ENCODE results near the gene BRINP3.

BRINP3 gene

GRCh38 chr1:190179817-190180216 is 297.8 kb downstream of the BRINP3 start:
- H2BK5ac ChIP-seq (ENCODE audit: low read depth, low read length, poor library complexity, severe bottlenecking) = no peak overlapping the region
- no peak overlapping the region for H3K27ac ChIP-seq (ENCODE audit: low read length, poor library complexity, severe bottlenecking)
- no peak overlapping the region for H3K14ac ChIP-seq (ENCODE audit: low read length in 2 of 2)
- DNase-seq = peak; percentile 19
- no peak overlapping the region for H3K4ac ChIP-seq (ENCODE audit: low read depth in 1 of 2, low read length in 2 of 2)
- H3K9ac ChIP-seq (ENCODE audit: low read length) = no peak overlapping the region
- H3K9me3 ChIP-seq (ENCODE audit: control insufficient read depth, low read length) = peaks cover 3% of the 10 kb centered on the region
- H2BK15ac ChIP-seq (ENCODE audit: low read depth, poor library complexity, severe bottlenecking) = no peak overlapping the region
- H2BK12ac ChIP-seq (ENCODE audit: low read length in 2 of 2) = no peak overlapping the region
- no peaks in the 10 kb centered on the region for H3K4me1 ChIP-seq (ENCODE audit: control insufficient read depth, insufficient read depth, low read depth, low read length)
- no peaks in the 10 kb centered on the region for H3K79me1 ChIP-seq (replicated peaks; ENCODE audit: low read length, poor library complexity, severe bottlenecking)
- H3K18ac ChIP-seq (ENCODE audit: low read depth in 1 of 2, low read length in 2 of 2) = no peak overlapping the region
- WGBS = 36% methylated on average over 3 of the region's 3 CpGs
- H4K91ac ChIP-seq (ENCODE audit: low read length) = no peak overlapping the region
- no peak overlapping the region for H2AFZ ChIP-seq (ENCODE audit: low read depth, low read length)
- no peaks in the 10 kb centered on the region for H3K27me3 ChIP-seq (ENCODE audit: control insufficient read depth in 1 of 2, insufficient read depth in 1 of 2, low read length in 2 of 2)
- no peaks in the 10 kb centered on the region for H3K36me3 ChIP-seq (ENCODE audit: control insufficient read depth in 1 of 2, insufficient read depth in 2 of 2, low read depth in 1 of 2, low read length in 2 of 2)
- H2AK5ac ChIP-seq (ENCODE audit: low read length, severe bottlenecking) = no peak overlapping the region
- no peak overlapping the region for H3K23ac ChIP-seq (ENCODE audit: low read length in 2 of 2)
- no peak overlapping the region for H3K4me3 ChIP-seq (ENCODE audit: insufficient read depth in 1 of 2, low read depth in 1 of 2, low read length in 2 of 2)
- no peak overlapping the region for H3K4me2 ChIP-seq (ENCODE audit: low read length, poor library complexity, severe bottlenecking)
- H4K8ac ChIP-seq (ENCODE audit: low read length) = no peak overlapping the region
- H2BK120ac ChIP-seq (ENCODE audit: low read depth, low read length) = no peak overlapping the region

DNA sequence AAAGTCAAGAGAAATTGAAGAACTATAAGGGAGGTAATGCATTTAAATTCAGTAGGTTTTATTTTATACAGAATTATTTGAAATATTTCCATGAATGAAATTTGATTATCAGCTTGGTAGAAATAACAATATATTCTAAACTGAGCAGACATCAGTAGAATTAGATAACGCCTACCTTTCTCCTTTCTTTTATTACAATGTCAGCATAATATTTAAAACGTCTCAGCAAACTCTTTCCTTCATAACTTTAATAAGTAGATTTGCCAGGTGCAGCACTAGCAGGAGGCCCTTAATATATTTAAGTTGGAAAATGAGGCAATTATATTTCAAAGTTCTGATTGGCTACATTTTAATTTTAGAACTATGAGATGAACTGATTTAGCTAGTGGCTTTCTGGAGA is 298.8 kb downstream of the BRINP3 start:
- Histone ChIP-seq H2AFZ (ENCODE audit: low read depth, low read length) (no peak overlapping the region), H2BK5ac (ENCODE audit: low read depth, low read length, poor library complexity, severe bottlenecking) (no peak overlapping the region), H3K79me1 (replicated peaks; ENCODE audit: low read length, poor library complexity, severe bottlenecking) (no peaks in the 10 kb centered on the region), H3K36me3 (ENCODE audit: control insufficient read depth in 1 of 2, insufficient read depth in 2 of 2, low read depth in 1 of 2, low read length in 2 of 2) (no peaks in the 10 kb centered on the region), H2BK15ac (ENCODE audit: low read depth, poor library complexity, severe bottlenecking) (no peak overlapping the region), H3K9ac (ENCODE audit: low read length) (no peak overlapping the region), H3K18ac (ENCODE audit: low read depth in 1 of 2, low read length in 2 of 2) (no peak overlapping the region), H3K27me3 (ENCODE audit: control insufficient read depth in 1 of 2, insufficient read depth in 1 of 2, low read length in 2 of 2) (no peaks in the 10 kb centered on the region), H3K23ac (ENCODE audit: low read length in 2 of 2) (no peak overlapping the region), H3K9me3 (ENCODE audit: control insufficient read depth, low read length) (peaks cover 3% of the 10 kb centered on the region), H3K4me3 (ENCODE audit: insufficient read depth in 1 of 2, low read depth in 1 of 2, low read length in 2 of 2) (no peak overlapping the region), H2BK120ac (ENCODE audit: low read depth, low read length) (no peak overlapping the region), H2AK5ac (ENCODE audit: low read length, severe bottlenecking) (no peak overlapping the region), H3K27ac (ENCODE audit: low read length, poor library complexity, severe bottlenecking) (no peak overlapping the region), H4K91ac (ENCODE audit: low read length) (no peak overlapping the region), H3K4me2 (ENCODE audit: low read length, poor library complexity, severe bottlenecking) (no peak overlapping the region), H3K4me1 (ENCODE audit: control insufficient read depth, insufficient read depth, low read depth, low read length) (no peaks in the 10 kb centered on the region), H4K8ac (ENCODE audit: low read length) (no peak overlapping the region), H3K4ac (ENCODE audit: low read depth in 1 of 2, low read length in 2 of 2) (no peak overlapping the region), H2BK12ac (ENCODE audit: low read length in 2 of 2) (no peak overlapping the region), H3K14ac (ENCODE audit: low read length in 2 of 2) (no peak overlapping the region)
- no CpG with 5 or more reads among the region's 2 CpGs for WGBS
- DNase-seq = no peak

GRCh38 chr1:190177555-190177954 is 300.1 kb downstream of the BRINP3 start:
- Histone ChIP-seq H2AFZ (ENCODE audit: low read depth, low read length) (no peak overlapping the region), H3K9me3 (ENCODE audit: control insufficient read depth, low read length) (no peaks in the 10 kb centered on the region), H3K9ac (ENCODE audit: low read length) (no peak overlapping the region), H3K14ac (ENCODE audit: low read length in 2 of 2) (no peak overlapping the region), H2BK15ac (ENCODE audit: low read depth, poor library complexity, severe bottlenecking) (no peak overlapping the region), H3K4ac (ENCODE audit: low read depth in 1 of 2, low read length in 2 of 2) (no peak overlapping the region), H3K36me3 (ENCODE audit: control insufficient read depth in 1 of 2, insufficient read depth in 2 of 2, low read depth in 1 of 2, low read length in 2 of 2) (no peaks in the 10 kb centered on the region), H3K27ac (ENCODE audit: low read length, poor library complexity, severe bottlenecking) (no peak overlapping the region), H3K27me3 (ENCODE audit: control insufficient read depth in 1 of 2, insufficient read depth in 1 of 2, low read length in 2 of 2) (no peaks in the 10 kb centered on the region), H3K79me1 (replicated peaks; ENCODE audit: low read length, poor library complexity, severe bottlenecking) (no peaks in the 10 kb centered on the region), H3K4me3 (ENCODE audit: insufficient read depth in 1 of 2, low read depth in 1 of 2, low read length in 2 of 2) (no peak overlapping the region), H2BK120ac (ENCODE audit: low read depth, low read length) (no peak overlapping the region), H3K4me2 (ENCODE audit: low read length, poor library complexity, severe bottlenecking) (no peak overlapping the region), H3K23ac (ENCODE audit: low read length in 2 of 2) (no peak overlapping the region), H2AK5ac (ENCODE audit: low read length, severe bottlenecking) (no peak overlapping the region), H2BK12ac (ENCODE audit: low read length in 2 of 2) (no peak overlapping the region), H4K91ac (ENCODE audit: low read length) (no peak overlapping the region), H4K8ac (ENCODE audit: low read length) (no peak overlapping the region), H3K4me1 (ENCODE audit: control insufficient read depth, insufficient read depth, low read depth, low read length) (no peaks in the 10 kb centered on the region), H3K18ac (ENCODE audit: low read depth in 1 of 2, low read length in 2 of 2) (no peak overlapping the region), H2BK5ac (ENCODE audit: low read depth, low read length, poor library complexity, severe bottlenecking) (no peak overlapping the region)
- DNase-seq = no peak
- 100% methylated on average over 1 of the region's 2 CpGs for WGBS

GRCh38 chr1:190176776-190177175 is 300.9 kb downstream of the BRINP3 start:
- no peak overlapping the region for H2BK120ac ChIP-seq (ENCODE audit: low read depth, low read length)
- H3K9me3 ChIP-seq (ENCODE audit: control insufficient read depth, low read length) = no peaks in the 10 kb centered on the region
- H3K14ac ChIP-seq (ENCODE audit: low read length in 2 of 2) = no peak overlapping the region
- no peak overlapping the region for H3K23ac ChIP-seq (ENCODE audit: low read length in 2 of 2)
- no peak overlapping the region for H2BK5ac ChIP-seq (ENCODE audit: low read depth, low read length, poor library complexity, severe bottlenecking)
- no peak overlapping the region for H3K4me3 ChIP-seq (ENCODE audit: insufficient read depth in 1 of 2, low read depth in 1 of 2, low read length in 2 of 2)
- no peak overlapping the region for H4K91ac ChIP-seq (ENCODE audit: low read length)
- no peaks in the 10 kb centered on the region for H3K27me3 ChIP-seq (ENCODE audit: control insufficient read depth in 1 of 2, insufficient read depth in 1 of 2, low read length in 2 of 2)
- H2BK15ac ChIP-seq (ENCODE audit: low read depth, poor library complexity, severe bottlenecking) = no peak overlapping the region
- H3K9ac ChIP-seq (ENCODE audit: low read length) = no peak overlapping the region
- H3K18ac ChIP-seq (ENCODE audit: low read depth in 1 of 2, low read length in 2 of 2) = no peak overlapping the region
- H3K79me1 ChIP-seq (replicated peaks; ENCODE audit: low read length, poor library complexity, severe bottlenecking) = no peaks in the 10 kb centered on the region
- no peaks in the 10 kb centered on the region for H3K36me3 ChIP-seq (ENCODE audit: control insufficient read depth in 1 of 2, insufficient read depth in 2 of 2, low read depth in 1 of 2, low read length in 2 of 2)
- no peaks in the 10 kb centered on the region for H3K4me1 ChIP-seq (ENCODE audit: control insufficient read depth, insufficient read depth, low read depth, low read length)
- no peak overlapping the region for H4K8ac ChIP-seq (ENCODE audit: low read length)
- no peak overlapping the region for H2BK12ac ChIP-seq (ENCODE audit: low read length in 2 of 2)
- H2AK5ac ChIP-seq (ENCODE audit: low read length, severe bottlenecking) = no peak overlapping the region
- no peak overlapping the region for H3K4ac ChIP-seq (ENCODE audit: low read depth in 1 of 2, low read length in 2 of 2)
- no peak overlapping the region for H3K4me2 ChIP-seq (ENCODE audit: low read length, poor library complexity, severe bottlenecking)
- no peak for DNase-seq
- H2AFZ ChIP-seq (ENCODE audit: low read depth, low read length) = no peak overlapping the region
- H3K27ac ChIP-seq (ENCODE audit: low read length, poor library complexity, severe bottlenecking) = no peak overlapping the region
